H1 (cell line): ENCODE measurements around the gene OVCA2. TPM values are rescaled to one million over a fixed set of nuclear protein-coding genes. Genes with fewer than 3 reads are reported as not detected.

Experiments
- GTF2F1 ChIP-seq: IDR thresholded peaks from 2 replicates; pipeline ENCODE4 v1.6.1; 2012; ENCODE audit warnings: low read depth, low read length, improper control_type of control experiment, borderline replicate concordance
- KDM4A ChIP-seq: IDR thresholded peaks from one replicate; pipeline ENCODE4 v1.7.1; 2012; ENCODE audit warnings: low read depth, mild to moderate bottlenecking, moderate library complexity, low read length, inconsistent platforms; ENCODE audit not compliant: severe bottlenecking
- SIX5 ChIP-seq: IDR thresholded peaks from 2 replicates; pipeline ENCODE4 v1.6.1; 2011; ENCODE audit warnings: mild to moderate bottlenecking, low read depth, low read length
- polyA plus RNA-seq, 7 experiments: library from polyadenylated mRNA; depleted of rRNA in 3 of 7; stranded (reverse) in 5 of 7; unstranded in 2 of 7; fragments of >200 nt in 5 of 7; fragments of 200-250 nt in 2 of 7; gene quantifications; 1 replicate in 5 of 7; 2 replicates in 1 of 7; 4 replicates in 1 of 7; pipeline versions ENCODE4 v1.2.1 to v1.2.3, GENCODE V29; 2011 to 2013; ENCODE audit warnings: missing spikeins in 2 of 7, mixed read lengths in 2 of 7
- total RNA-seq: library from RNA; stranded (reverse); fragmentation: NEBNext Ultra II Directional; extraction: Animal tissue kit (Norgen Biotek cat#: 25700); gene quantifications from 2 replicates; pipeline ENCODE4 v1.2.1, GENCODE V29; 2021
- TF ChIP-seq, protein P1 (sequence below): IDR thresholded peaks from 2 replicates; pipeline ENCODE4 v1.6.1; 2012; ENCODE audit warnings: low read length, inconsistent platforms
- TF ChIP-seq, protein P2 (sequence below): fragments of 300-600 bp; sonication (generic); IDR thresholded peaks from 2 replicates; pipeline ENCODE4 v1.7.1; 2012; ENCODE audit warnings: low read length, moderate library complexity, mild to moderate bottlenecking, inconsistent platforms; ENCODE audit not compliant: insufficient replicate concordance

Gene OVCA2
- total and polyA plus RNA-seq, 2 of the 8 experiments (the other 6 are each of a cell fraction or from before 2014, with no cell fraction given): 15.3 to 37.0 TPM

DNA sequence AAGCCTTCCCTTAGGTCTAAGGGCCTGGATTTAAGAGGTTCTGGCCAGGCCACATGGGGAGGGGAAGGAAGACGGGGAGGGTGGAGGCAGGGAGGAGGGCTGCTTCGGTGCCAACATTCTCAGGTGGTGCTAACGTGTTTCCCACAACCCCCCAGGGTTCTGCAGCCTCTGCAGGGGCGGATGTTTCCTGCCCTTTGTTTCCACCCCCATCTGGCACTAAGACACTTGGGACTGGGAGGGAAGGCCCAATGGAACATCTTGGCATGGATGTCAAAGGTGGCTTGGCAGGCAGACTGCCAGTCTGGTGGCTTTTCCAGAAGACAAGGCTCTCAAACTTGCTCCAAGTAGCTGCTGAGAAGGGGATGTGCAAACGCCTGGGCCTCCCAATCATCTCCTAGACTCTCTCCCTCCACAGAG lies 25.8 kb downstream of the OVCA2 start (continued):
- TF ChIP-seq, protein P1, sequence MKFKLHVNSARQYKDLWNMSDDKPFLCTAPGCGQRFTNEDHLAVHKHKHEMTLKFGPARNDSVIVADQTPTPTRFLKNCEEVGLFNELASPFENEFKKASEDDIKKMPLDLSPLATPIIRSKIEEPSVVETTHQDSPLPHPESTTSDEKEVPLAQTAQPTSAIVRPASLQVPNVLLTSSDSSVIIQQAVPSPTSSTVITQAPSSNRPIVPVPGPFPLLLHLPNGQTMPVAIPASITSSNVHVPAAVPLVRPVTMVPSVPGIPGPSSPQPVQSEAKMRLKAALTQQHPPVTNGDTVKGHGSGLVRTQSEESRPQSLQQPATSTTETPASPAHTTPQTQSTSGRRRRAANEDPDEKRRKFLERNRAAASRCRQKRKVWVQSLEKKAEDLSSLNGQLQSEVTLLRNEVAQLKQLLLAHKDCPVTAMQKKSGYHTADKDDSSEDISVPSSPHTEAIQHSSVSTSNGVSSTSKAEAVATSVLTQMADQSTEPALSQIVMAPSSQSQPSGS: no peak
- TF ChIP-seq SIX5 (no peak), KDM4A (no peak), GTF2F1 (no peak)
- TF ChIP-seq, protein P2, sequence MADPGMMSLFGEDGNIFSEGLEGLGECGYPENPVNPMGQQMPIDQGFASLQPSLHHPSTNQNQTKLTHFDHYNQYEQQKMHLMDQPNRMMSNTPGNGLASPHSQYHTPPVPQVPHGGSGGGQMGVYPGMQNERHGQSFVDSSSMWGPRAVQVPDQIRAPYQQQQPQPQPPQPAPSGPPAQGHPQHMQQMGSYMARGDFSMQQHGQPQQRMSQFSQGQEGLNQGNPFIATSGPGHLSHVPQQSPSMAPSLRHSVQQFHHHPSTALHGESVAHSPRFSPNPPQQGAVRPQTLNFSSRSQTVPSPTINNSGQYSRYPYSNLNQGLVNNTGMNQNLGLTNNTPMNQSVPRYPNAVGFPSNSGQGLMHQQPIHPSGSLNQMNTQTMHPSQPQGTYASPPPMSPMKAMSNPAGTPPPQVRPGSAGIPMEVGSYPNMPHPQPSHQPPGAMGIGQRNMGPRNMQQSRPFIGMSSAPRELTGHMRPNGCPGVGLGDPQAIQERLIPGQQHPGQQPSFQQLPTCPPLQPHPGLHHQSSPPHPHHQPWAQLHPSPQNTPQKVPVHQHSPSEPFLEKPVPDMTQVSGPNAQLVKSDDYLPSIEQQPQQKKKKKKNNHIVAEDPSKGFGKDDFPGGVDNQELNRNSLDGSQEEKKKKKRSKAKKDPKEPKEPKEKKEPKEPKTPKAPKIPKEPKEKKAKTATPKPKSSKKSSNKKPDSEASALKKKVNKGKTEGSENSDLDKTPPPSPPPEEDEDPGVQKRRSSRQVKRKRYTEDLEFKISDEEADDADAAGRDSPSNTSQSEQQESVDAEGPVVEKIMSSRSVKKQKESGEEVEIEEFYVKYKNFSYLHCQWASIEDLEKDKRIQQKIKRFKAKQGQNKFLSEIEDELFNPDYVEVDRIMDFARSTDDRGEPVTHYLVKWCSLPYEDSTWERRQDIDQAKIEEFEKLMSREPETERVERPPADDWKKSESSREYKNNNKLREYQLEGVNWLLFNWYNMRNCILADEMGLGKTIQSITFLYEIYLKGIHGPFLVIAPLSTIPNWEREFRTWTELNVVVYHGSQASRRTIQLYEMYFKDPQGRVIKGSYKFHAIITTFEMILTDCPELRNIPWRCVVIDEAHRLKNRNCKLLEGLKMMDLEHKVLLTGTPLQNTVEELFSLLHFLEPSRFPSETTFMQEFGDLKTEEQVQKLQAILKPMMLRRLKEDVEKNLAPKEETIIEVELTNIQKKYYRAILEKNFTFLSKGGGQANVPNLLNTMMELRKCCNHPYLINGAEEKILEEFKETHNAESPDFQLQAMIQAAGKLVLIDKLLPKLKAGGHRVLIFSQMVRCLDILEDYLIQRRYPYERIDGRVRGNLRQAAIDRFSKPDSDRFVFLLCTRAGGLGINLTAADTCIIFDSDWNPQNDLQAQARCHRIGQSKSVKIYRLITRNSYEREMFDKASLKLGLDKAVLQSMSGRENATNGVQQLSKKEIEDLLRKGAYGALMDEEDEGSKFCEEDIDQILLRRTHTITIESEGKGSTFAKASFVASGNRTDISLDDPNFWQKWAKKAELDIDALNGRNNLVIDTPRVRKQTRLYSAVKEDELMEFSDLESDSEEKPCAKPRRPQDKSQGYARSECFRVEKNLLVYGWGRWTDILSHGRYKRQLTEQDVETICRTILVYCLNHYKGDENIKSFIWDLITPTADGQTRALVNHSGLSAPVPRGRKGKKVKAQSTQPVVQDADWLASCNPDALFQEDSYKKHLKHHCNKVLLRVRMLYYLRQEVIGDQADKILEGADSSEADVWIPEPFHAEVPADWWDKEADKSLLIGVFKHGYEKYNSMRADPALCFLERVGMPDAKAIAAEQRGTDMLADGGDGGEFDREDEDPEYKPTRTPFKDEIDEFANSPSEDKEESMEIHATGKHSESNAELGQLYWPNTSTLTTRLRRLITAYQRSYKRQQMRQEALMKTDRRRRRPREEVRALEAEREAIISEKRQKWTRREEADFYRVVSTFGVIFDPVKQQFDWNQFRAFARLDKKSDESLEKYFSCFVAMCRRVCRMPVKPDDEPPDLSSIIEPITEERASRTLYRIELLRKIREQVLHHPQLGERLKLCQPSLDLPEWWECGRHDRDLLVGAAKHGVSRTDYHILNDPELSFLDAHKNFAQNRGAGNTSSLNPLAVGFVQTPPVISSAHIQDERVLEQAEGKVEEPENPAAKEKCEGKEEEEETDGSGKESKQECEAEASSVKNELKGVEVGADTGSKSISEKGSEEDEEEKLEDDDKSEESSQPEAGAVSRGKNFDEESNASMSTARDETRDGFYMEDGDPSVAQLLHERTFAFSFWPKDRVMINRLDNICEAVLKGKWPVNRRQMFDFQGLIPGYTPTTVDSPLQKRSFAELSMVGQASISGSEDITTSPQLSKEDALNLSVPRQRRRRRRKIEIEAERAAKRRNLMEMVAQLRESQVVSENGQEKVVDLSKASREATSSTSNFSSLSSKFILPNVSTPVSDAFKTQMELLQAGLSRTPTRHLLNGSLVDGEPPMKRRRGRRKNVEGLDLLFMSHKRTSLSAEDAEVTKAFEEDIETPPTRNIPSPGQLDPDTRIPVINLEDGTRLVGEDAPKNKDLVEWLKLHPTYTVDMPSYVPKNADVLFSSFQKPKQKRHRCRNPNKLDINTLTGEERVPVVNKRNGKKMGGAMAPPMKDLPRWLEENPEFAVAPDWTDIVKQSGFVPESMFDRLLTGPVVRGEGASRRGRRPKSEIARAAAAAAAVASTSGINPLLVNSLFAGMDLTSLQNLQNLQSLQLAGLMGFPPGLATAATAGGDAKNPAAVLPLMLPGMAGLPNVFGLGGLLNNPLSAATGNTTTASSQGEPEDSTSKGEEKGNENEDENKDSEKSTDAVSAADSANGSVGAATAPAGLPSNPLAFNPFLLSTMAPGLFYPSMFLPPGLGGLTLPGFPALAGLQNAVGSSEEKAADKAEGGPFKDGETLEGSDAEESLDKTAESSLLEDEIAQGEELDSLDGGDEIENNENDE: no peak
